H1 (cell line): ENCODE results near the gene PARD3.

ENCODE experiments used
- CBX5 ChIP-seq: fragments of 300-800, 300-1000 bp; sonication (generic); IDR thresholded peaks from 2 replicates; pipeline ENCODE4 v1.7.1; 2016; ENCODE audit warnings: antibody characterized with exemption, low read length, low read depth
- EP300 ChIP-seq, 2 experiments: IDR thresholded peaks; 1 replicate in 1 of 2; 2 replicates in 1 of 2; pipeline ENCODE4 v1.6.1; 2011 to 2012; ENCODE audit warnings: low read depth in 2 of 2, low read length in 2 of 2, mild to moderate bottlenecking in 2 of 2, borderline replicate concordance in 1 of 2, inconsistent platforms in 1 of 2, moderate library complexity in 1 of 2
- POLR2A ChIP-seq, 2 experiments: IDR thresholded peaks; 1 replicate in 1 of 2; 2 replicates in 1 of 2; pipeline ENCODE4 v1.6.1; 2011; ENCODE audit warnings: low read depth in 2 of 2, low read length in 2 of 2, mild to moderate bottlenecking in 2 of 2; ENCODE audit errors: control extremely low read depth in 1 of 2
- POU5F1 ChIP-seq: IDR thresholded peaks from 2 replicates; pipeline ENCODE4 v1.6.1; 2011; ENCODE audit warnings: low read depth, mild to moderate bottlenecking, low read length, moderate library complexity
- TF ChIP-seq, protein P1 (sequence below): IDR thresholded peaks from 2 replicates; pipeline ENCODE4 v1.6.1; 2012; ENCODE audit warnings: inconsistent platforms
- TF ChIP-seq, protein P2 (sequence below), 3 experiments: IDR thresholded peaks; 1 replicate in 2 of 3; 2 replicates in 1 of 3; pipeline versions ENCODE4 v1.5.1 to v1.6.1; 2011; ENCODE audit warnings: low read length in 3 of 3, mild to moderate bottlenecking in 3 of 3, inconsistent platforms in 2 of 3, low read depth in 1 of 3, moderate library complexity in 1 of 3; ENCODE audit not compliant: insufficient read depth in 1 of 3; ENCODE audit errors: control extremely low read depth in 1 of 3

DNA sequence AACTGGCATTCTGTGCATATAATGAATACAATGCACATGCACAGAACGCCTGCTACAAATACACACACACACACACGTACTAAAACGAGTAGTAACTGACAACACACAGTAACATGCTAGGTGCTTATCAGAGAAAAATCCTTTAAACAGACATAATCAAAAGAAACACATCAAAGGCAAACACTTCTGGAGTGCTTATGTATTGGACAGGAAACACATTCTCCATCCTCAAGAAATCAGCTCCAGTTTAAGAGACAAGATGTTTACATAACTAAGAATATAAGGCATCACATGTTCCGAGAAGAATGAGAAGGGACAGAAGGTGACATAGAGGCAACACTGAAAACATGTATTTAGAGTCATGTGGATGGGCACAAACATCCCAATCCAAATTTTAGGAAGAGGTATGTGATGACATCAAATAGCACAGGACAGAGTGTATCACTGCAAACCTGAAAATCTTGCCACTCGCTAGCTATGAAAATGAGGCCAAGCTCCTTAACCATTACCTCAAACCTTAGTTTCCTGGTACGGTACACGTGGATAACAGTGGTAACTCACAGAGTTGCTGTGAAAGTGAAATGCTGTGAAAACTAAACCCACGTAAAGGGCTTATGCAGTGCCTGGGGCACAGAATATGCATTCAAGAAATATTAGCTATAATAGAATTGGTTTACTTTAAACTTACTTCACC lies 619.6 kb downstream of the PARD3 start:
- TF ChIP-seq, protein P1, sequence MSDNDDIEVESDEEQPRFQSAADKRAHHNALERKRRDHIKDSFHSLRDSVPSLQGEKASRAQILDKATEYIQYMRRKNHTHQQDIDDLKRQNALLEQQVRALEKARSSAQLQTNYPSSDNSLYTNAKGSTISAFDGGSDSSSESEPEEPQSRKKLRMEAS, result no peak
- TF ChIP-seq EP300 (IDR thresholded peaks at IDR 0.05; ENCODE audit: borderline replicate concordance in 1 of 2, low read depth in 2 of 2, low read length in 2 of 2) (no peak), POLR2A (IDR thresholded peaks at IDR 0.05; ENCODE audit: control extremely low read depth in 1 of 2, low read depth in 2 of 2, low read length in 2 of 2) (no peak), POU5F1 (no peak), CBX5 (no peak)
- TF ChIP-seq, protein P2, sequence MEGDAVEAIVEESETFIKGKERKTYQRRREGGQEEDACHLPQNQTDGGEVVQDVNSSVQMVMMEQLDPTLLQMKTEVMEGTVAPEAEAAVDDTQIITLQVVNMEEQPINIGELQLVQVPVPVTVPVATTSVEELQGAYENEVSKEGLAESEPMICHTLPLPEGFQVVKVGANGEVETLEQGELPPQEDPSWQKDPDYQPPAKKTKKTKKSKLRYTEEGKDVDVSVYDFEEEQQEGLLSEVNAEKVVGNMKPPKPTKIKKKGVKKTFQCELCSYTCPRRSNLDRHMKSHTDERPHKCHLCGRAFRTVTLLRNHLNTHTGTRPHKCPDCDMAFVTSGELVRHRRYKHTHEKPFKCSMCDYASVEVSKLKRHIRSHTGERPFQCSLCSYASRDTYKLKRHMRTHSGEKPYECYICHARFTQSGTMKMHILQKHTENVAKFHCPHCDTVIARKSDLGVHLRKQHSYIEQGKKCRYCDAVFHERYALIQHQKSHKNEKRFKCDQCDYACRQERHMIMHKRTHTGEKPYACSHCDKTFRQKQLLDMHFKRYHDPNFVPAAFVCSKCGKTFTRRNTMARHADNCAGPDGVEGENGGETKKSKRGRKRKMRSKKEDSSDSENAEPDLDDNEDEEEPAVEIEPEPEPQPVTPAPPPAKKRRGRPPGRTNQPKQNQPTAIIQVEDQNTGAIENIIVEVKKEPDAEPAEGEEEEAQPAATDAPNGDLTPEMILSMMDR (IDR thresholded peaks at IDR 0.05; ENCODE audit: control extremely low read depth in 1 of 3, insufficient read depth in 1 of 3, low read depth in 1 of 3, low read length in 3 of 3), result no peak
